ENCODE measurements around the gene CORO2A. TPM values are rescaled to one million over a fixed set of nuclear protein-coding genes. Genes with fewer than 3 reads are reported as not detected.

Gene CORO2A
- total and polyA plus RNA-seq, 2 of the 13 experiments (the other 11 are each of a cell fraction or from before 2014, with no cell fraction given), result 14.4 to 15.3 TPM

DNA sequence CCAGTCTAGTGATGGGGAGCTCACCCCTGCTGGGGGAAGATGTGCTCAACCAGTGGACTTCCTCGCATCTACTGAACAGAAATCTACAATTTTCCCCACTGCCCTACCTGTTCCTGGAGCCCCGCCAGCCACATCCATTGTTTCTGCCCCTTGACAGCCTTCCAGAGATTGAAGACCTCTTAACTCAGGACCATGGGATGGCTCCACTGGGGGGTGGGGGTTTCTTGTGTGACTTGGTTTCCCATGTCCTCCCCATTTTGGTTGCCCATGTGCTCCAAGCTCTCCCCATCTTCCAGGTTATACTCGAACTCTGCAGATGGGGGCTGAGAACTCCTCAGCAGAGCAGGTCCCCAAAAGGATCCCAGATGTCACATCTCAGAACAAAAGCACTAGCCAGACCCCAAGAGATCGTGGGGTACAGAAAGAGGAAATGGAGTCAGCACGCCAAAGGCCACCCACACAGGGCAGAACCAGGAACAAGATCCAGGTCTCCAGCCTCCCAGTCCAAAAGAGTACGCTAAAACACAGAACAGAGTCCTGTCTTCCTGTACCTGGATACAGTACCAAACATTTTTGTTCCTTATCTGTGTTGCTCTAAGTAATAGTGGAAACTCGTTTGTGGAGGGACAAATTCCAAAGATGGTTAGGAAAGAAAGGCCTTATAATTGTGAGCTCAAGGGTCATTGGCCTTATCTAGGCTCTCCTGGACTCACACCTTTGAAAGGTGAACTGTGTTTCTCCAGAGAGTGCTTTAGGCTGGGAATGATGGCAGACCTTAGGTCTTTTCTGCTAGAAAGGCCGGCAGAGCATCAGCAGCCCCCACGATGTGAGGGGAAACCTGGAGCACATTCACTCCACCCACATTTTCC is 15.8 kb downstream of the CORO2A start (continued):
- no peak for TF ChIP-seq ZNF556 (CRISPR knock-in tag; IDR thresholded peaks at IDR 0.05; ENCODE audit: borderline replicate concordance)
- no peak for TF ChIP-seq MIER2 (CRISPR knock-in tag; IDR thresholded peaks at IDR 0.05)
- TF ChIP-seq ZNF547 (CRISPR knock-in tag; IDR thresholded peaks at IDR 0.05), result no peak
- no peak for TF ChIP-seq SYNCRIP (IDR thresholded peaks at IDR 0.05; ENCODE audit: insufficient read depth, low read depth, low read length)
- no peak for TF ChIP-seq ZNF34 (CRISPR knock-in tag; IDR thresholded peaks at IDR 0.05; ENCODE audit: borderline replicate concordance)
- no peak for TF ChIP-seq TRAFD1 (CRISPR knock-in tag; IDR thresholded peaks at IDR 0.05; ENCODE audit: borderline replicate concordance)
- no peak for TF ChIP-seq ZNF766 (CRISPR knock-in tag; IDR thresholded peaks at IDR 0.05; ENCODE audit: borderline replicate concordance)
- no peak for TF ChIP-seq TEAD2 (CRISPR knock-in tag; IDR thresholded peaks at IDR 0.05)
- TF ChIP-seq SOX13 (IDR thresholded peaks at IDR 0.05), result no peak
- peak in 1 of 2 experiments; percentile 38; a peak in 1 of 4 replicates for TF ChIP-seq SOX13 (CRISPR knock-in tag; conservative IDR thresholded peaks at IDR 0.05 in 1 of 2, IDR thresholded peaks at IDR 0.05 in 1 of 2)
- no peak for TF ChIP-seq ZC3H13 (CRISPR knock-in tag; IDR thresholded peaks at IDR 0.05)
- TF ChIP-seq RAD51 (IDR thresholded peaks at IDR 0.05; ENCODE audit: borderline replicate concordance), result no peak
- no peak for TF ChIP-seq NR3C1 (CRISPR knock-in tag; IDR thresholded peaks at IDR 0.05)
- peak; percentile 23 for TF ChIP-seq TEAD3 (CRISPR knock-in tag; optimal IDR thresholded peaks at IDR 0.05; ENCODE audit: borderline replicate concordance)
- peak; percentile 12; the same call in 1 of the 2 replicates for TF ChIP-seq DPF2 (CRISPR knock-in tag; IDR thresholded peaks at IDR 0.05; ENCODE audit: borderline replicate concordance, low read depth)
- no peak for TF ChIP-seq KAT2B (IDR thresholded peaks at IDR 0.05; ENCODE audit: borderline replicate concordance, low read depth, low read length)
- no peak for TF ChIP-seq SAFB2 (CRISPR knock-in tag; IDR thresholded peaks at IDR 0.05; ENCODE audit: borderline replicate concordance, low read depth)
- no peak for TF ChIP-seq ZNF432 (CRISPR knock-in tag; IDR thresholded peaks at IDR 0.05; ENCODE audit: borderline replicate concordance)
- no peak for TF ChIP-seq MTF1 (CRISPR knock-in tag; IDR thresholded peaks at IDR 0.05)
- TF ChIP-seq ZNF841 (CRISPR knock-in tag; IDR thresholded peaks at IDR 0.05; ENCODE audit: borderline replicate concordance), result no peak
- TF ChIP-seq ZSCAN31 (CRISPR knock-in tag; IDR thresholded peaks at IDR 0.05; ENCODE audit: low read depth), result no peak
- TF ChIP-seq KLF11 (CRISPR knock-in tag; IDR thresholded peaks at IDR 0.05), result no peak
- no peak for TF ChIP-seq IRF2 (CRISPR knock-in tag; IDR thresholded peaks at IDR 0.05)
- TF ChIP-seq, protein P1, sequence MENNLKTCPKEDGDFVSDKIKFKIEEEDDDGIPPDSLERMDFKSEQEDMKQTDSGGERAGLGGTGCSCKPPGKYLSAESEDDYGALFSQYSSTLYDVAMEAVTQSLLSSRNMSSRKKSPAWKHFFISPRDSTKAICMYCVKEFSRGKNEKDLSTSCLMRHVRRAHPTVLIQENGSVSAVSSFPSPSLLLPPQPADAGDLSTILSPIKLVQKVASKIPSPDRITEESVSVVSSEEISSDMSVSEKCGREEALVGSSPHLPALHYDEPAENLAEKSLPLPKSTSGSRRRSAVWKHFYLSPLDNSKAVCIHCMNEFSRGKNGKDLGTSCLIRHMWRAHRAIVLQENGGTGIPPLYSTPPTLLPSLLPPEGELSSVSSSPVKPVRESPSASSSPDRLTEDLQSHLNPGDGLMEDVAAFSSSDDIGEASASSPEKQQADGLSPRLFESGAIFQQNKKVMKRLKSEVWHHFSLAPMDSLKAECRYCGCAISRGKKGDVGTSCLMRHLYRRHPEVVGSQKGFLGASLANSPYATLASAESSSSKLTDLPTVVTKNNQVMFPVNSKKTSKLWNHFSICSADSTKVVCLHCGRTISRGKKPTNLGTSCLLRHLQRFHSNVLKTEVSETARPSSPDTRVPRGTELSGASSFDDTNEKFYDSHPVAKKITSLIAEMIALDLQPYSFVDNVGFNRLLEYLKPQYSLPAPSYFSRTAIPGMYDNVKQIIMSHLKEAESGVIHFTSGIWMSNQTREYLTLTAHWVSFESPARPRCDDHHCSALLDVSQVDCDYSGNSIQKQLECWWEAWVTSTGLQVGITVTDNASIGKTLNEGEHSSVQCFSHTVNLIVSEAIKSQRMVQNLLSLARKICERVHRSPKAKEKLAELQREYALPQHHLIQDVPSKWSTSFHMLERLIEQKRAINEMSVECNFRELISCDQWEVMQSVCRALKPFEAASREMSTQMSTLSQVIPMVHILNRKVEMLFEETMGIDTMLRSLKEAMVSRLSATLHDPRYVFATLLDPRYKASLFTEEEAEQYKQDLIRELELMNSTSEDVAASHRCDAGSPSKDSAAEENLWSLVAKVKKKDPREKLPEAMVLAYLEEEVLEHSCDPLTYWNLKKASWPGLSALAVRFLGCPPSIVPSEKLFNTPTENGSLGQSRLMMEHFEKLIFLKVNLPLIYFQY (CRISPR knock-in tag; IDR thresholded peaks at IDR 0.05; ENCODE audit: borderline replicate concordance), result no peak
- TF ChIP-seq SP140L (CRISPR knock-in tag; IDR thresholded peaks at IDR 0.05; ENCODE audit: borderline replicate concordance), result no peak
- no peak for TF ChIP-seq ZNF468 (CRISPR knock-in tag; IDR thresholded peaks at IDR 0.05)

All from HepG2 (cell line).